Endothelial cell of umbilical vein (primary cell): ENCODE data around the gene GPR78. TPM values are rescaled to one million over a fixed set of nuclear protein-coding genes. Genes with fewer than 3 reads are reported as not detected.

Experiments
- BruUV-seq: library from RNA; stranded (reverse); fragments of 400-500 nt; replicated peaks from 2 replicates; lab custom pipeline; 2021; lab: Mats Ljungman, UMichigan
- CTCF ChIA-PET: fragments of 300-600, 350-600 bp; sonication (Branson Sonifier 250); formaldehyde crosslinking; loops from one replicate; lab custom pipeline; 2021; ENCODE audit warnings: antibody characterized with exemption, inconsistent platforms; lab: Charles Lee
- POLR2A ChIA-PET: fragments of 300-600, 350-600 bp; sonication (Branson Sonifier 250); formaldehyde crosslinking; loops from one replicate; lab custom pipeline; 2021; ENCODE audit warnings: antibody characterized with exemption, inconsistent platforms; lab: Charles Lee
- DNase-seq: peaks from one replicate; pipeline ENCODE4 v3.0.0-alpha.2; 2011; ENCODE audit warnings: low read depth, low spot score
- FAIRE-seq: peaks from 2 replicates; lab custom pipeline; 2011; peaks lifted over from hg19 to GRCh38; lab: Jason Lieb, UNC
- H2AFZ ChIP-seq: 2 replicates; pipeline ENCODE4 v1.6.0; 2012; ENCODE audit warnings: low read depth, low read length, control low read depth, inconsistent platforms
- H3K27ac ChIP-seq: 2 replicates; pipeline ENCODE4 v1.5.1; 2011; ENCODE audit warnings: low read depth, mild to moderate bottlenecking, control low read depth, low read length, moderate library complexity; ENCODE audit not compliant: insufficient read depth
- H3K27me3 ChIP-seq, 2 experiments: 2 replicates each; pipeline versions ENCODE4 v1.6.0 to v1.6.1; 2011; ENCODE audit warnings: low read length in 2 of 2, mixed read lengths in 1 of 2; ENCODE audit not compliant: control insufficient read depth in 2 of 2, insufficient read depth in 2 of 2
- H3K36me3 ChIP-seq, 2 experiments: 2 replicates in 1 of 2; 3 replicates in 1 of 2; pipeline ENCODE4 v1.5.1; 2011; ENCODE audit warnings: low read length in 2 of 2, mild to moderate bottlenecking in 1 of 2, moderate library complexity in 1 of 2; ENCODE audit not compliant: control insufficient read depth in 2 of 2, insufficient read depth in 2 of 2; ENCODE audit errors: extremely low read depth in 1 of 2
- H3K4me1 ChIP-seq: 3 replicates; pipeline ENCODE4 v1.5.1; 2011; ENCODE audit warnings: mild to moderate bottlenecking, low read length; ENCODE audit not compliant: control insufficient read depth, insufficient read depth; ENCODE audit errors: extremely low read depth
- H3K4me2 ChIP-seq: 2 replicates; pipeline ENCODE4 v1.6.1; 2011; ENCODE audit warnings: low read length, control low read depth, mixed read lengths; ENCODE audit not compliant: insufficient read depth
- H3K4me3 ChIP-seq, 3 experiments: fragments of 200-600 bp in 1 of 3; sonication (generic), shearing (Covaris generic) in 1 of 3; replicated peaks in 1 of 3; 2 replicates each; pipeline ENCODE4 v1.5.1; 2011 to 2016; ENCODE audit warnings: control low read depth in 3 of 3, low read length in 3 of 3, mild to moderate bottlenecking in 2 of 3, inconsistent platforms in 1 of 3, low read depth in 1 of 3, moderate library complexity in 1 of 3; ENCODE audit not compliant: insufficient read depth in 1 of 3
- H3K79me2 ChIP-seq: 2 replicates; pipeline ENCODE4 v1.6.0; 2012; ENCODE audit warnings: low read length, inconsistent platforms; ENCODE audit not compliant: control insufficient read depth, insufficient read depth
- H3K9ac ChIP-seq: replicated peaks from 2 replicates; pipeline ENCODE3; 2011; ENCODE audit warnings: low read length, control low read depth; ENCODE audit not compliant: insufficient read depth; ENCODE audit errors: extremely low read depth
- H3K9me1 ChIP-seq: replicated peaks from 3 replicates; pipeline ENCODE4 v1.6.0; 2011; ENCODE audit warnings: mild to moderate bottlenecking, low read length; ENCODE audit not compliant: control insufficient read depth, insufficient read depth; ENCODE audit errors: extremely low read depth
- H3K9me3 ChIP-seq: replicated peaks from 2 replicates; pipeline ENCODE4 v1.5.1; 2012; ENCODE audit warnings: low read length, inconsistent platforms; ENCODE audit not compliant: control insufficient read depth, insufficient read depth
- H4K20me1 ChIP-seq: replicated peaks from 2 replicates; pipeline ENCODE3; 2011; ENCODE audit warnings: mild to moderate bottlenecking, low read length; ENCODE audit not compliant: control insufficient read depth, insufficient read depth; ENCODE audit errors: extremely low read depth
- CTCF ChIP-seq, 2 donors: IDR thresholded peaks; 1 replicate in 1 of 2; 2 replicates in 1 of 2; pipeline ENCODE4 v1.5.1; 2011; ENCODE audit warnings: low read length in 2 of 2, mild to moderate bottlenecking in 2 of 2, moderate library complexity in 2 of 2, control low read depth in 1 of 2, inconsistent platforms in 1 of 2, low read depth in 1 of 2; ENCODE audit not compliant: insufficient read depth in 1 of 2; ENCODE audit errors: extremely low read depth in 1 of 2
- EZH2 ChIP-seq: IDR thresholded peaks from 2 replicates; pipeline ENCODE4 v1.6.1; 2012; ENCODE audit warnings: borderline replicate concordance, low read depth, mild to moderate bottlenecking, moderate library complexity, low read length, inconsistent platforms; ENCODE audit not compliant: severe bottlenecking
- FOS ChIP-seq: IDR thresholded peaks from 2 replicates; pipeline ENCODE4 v1.6.1; 2011; ENCODE audit warnings: mild to moderate bottlenecking, low read length, moderate library complexity, borderline replicate concordance; ENCODE audit not compliant: insufficient read depth
- JUN ChIP-seq: IDR thresholded peaks from 2 replicates; pipeline ENCODE4 v1.6.1; 2011; ENCODE audit warnings: borderline replicate concordance, low read depth; ENCODE audit not compliant: insufficient read length, insufficient read depth
- MAX ChIP-seq: IDR thresholded peaks from 2 replicates; pipeline ENCODE4 v1.6.1; 2011; ENCODE audit not compliant: insufficient read depth, insufficient read length
- MYC ChIP-seq: IDR thresholded peaks from one replicate; pipeline ENCODE4 v1.6.1; 2011; ENCODE audit warnings: mild to moderate bottlenecking, low read depth, low read length
- dilution Hi-C: fragments of 300-500 bp; cut with MboI; formaldehyde crosslinking; loops from one replicate; pipeline ENCODE4 v1.15.0; 2019; ENCODE audit warnings: low sequenced_read_pairs; ENCODE audit not compliant: extremely low pct_ligation_motif_present
- intact Hi-C: fragments of 100-400 bp; cut with micrococcal nuclease; formaldehyde crosslinking; loops from one replicate; pipeline ENCODE4 v1.10.0; 2022
- polyA plus RNA-seq, 4 experiments: library from polyadenylated mRNA; depleted of rRNA in 3 of 4; stranded (reverse) in 3 of 4; unstranded in 1 of 4; fragments of >200 nt; gene quantifications; 2 replicates each; pipeline versions ENCODE4 v1.2.1 to v1.2.3, GENCODE V29; 2011 to 2012; ENCODE audit warnings: missing spikeins in 1 of 4
- total RNA-seq: library from RNA; stranded (reverse); gene quantifications from 2 replicates; pipeline ENCODE4 v1.2.3, GENCODE V29; 2021

The GPR78 gene
- total and polyA plus RNA-seq, 2 donors (not counting 3 experiments of a cell fraction or from before 2014, with no cell fraction given), result not detected

- ChIA-PET CTCF (interaction anchor here (1.6 kb wide), 1 partner anchor 121 kb away, joined by 5 read pairs; no protein-coding TSS in a partner anchor), POLR2A (no interaction called here)
- dilution Hi-C loops (no loop called here), intact Hi-C loops (no loop called here)
- Histone ChIP-seq H2AFZ (no peak overlapping the region), H3K36me3 (no peaks in the 10 kb centered on the region), H3K9ac (no peak overlapping the region), H3K27ac (no peak overlapping the region), H3K9me3 (no peaks in the 10 kb centered on the region), H3K27me3 (peaks cover 22 to 26% of the 10 kb centered on the region in 2 experiments), H4K20me1 (no peaks in the 10 kb centered on the region), H3K9me1 (no peaks in the 10 kb centered on the region), H3K4me2 (no peak overlapping the region), H3K4me1 (no peaks in the 10 kb centered on the region), H3K4me3 (no peak overlapping the region), H3K79me2 (no peaks in the 10 kb centered on the region)
- DNase-seq (no peak), FAIRE-seq (no peak)
- TF ChIP-seq FOS (no peak), JUN (no peak), MYC (no peak), MAX (no peak), EZH2 (no peak), CTCF (IDR thresholded peaks at IDR 0.05; ENCODE audit: extremely low read depth in 1 of 2, insufficient read depth in 1 of 2, low read depth in 1 of 2, low read length in 2 of 2) (no peak)
- BruUV-seq, result no TSS peak
Observed at GRCh38 chr4:8589336-8589735, 9.1 kb downstream of the GPR78 start.
